GM18870 (cell line): ENCODE measurements around the gene RELL1.

Source experiments
- ATAC-seq: cut with Tn5 transposase; IDR thresholded peaks from one replicate; pipeline ENCODE4 v1.9.1; 2021; ENCODE audit warnings: moderate library complexity; ENCODE audit not compliant: unreplicated experiment

Gene RELL1

DNA sequence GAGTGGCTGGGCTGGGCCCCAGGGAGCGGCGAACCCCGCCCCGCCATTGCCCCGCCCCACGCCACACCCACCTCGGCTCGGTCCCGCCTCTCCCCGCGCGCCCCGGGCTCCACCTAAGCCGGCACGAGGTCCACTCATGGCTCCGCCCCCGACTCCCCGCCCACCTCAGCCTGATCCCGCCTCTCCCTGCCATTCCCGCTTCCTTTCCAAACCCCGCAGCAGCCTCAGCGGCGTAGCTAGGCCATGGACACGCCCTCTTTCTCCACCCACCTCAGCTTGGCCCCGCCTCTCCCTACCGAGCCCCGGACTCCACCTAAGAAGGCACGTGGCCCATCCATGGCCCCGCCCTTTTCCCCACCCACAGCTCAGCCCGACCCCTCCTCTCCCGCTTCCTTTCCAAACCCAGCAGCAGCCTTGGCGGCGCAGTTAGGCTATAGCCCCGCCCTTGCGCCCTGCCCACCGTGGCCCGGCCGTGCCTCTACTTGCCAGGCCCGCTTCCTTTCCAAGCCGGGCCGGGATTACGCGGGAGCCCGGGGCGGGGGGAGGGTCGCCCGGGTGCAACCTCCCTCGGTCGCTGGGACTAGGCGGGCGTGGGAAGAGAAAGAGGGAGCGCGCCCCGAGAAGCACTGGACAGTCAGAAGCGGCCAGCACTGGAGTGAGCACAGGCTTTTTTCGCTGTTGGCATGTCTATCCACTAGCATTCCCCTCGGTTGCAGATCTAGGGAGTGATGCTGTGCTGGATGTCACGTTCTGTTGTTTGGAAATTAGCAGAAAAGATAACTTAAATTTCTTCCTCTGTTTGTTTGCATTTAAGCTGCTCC, at the start of gene RELL1:
TSS of gene RELL1 (minus strand) at position 4 of the 821 bp plus-strand sequence. CDS start 89 bp downstream, outside the sequence.
- ATAC-seq, result peak; percentile 81

DNA sequence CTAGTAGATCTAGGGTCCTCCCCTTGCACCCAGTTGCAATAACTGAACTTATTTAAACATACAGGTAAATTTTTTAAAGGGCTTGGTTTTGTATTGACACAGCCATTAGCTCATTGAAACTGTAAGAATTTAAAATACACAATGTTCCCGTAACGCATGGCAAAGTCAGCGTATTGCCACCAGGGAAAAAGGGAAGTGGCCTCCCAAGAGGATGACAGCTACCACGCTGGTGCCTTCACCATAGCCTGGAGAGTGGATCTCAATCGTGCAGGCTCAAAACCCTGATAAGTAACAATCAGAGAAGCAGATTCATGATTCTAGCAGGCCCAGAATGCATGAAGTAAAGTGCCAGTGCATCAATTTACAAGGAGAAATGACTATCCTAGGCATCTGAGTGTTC, 49.4 kb upstream of the RELL1 start:
- ATAC-seq, result no peak

DNA sequence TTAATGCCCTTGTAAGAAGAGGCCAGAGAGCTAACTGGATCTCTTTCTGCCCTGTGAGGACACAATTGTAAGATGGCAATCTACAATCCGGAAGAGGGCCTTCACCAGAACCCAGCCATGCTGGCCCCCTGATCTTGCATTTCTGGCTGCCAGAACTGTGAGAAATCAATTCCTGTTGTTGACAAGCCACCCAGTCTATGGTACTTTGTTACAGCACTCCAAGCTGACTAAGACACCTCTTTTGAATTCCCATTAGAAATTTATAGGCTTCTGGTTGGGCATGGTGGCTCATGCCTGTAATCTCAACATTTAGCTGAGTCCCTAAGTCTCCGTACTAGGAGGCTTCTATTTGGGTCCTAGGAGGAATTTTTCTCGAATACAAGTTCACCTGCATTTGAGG, 48.8 kb upstream of the RELL1 start:
- ATAC-seq, result no peak

DNA sequence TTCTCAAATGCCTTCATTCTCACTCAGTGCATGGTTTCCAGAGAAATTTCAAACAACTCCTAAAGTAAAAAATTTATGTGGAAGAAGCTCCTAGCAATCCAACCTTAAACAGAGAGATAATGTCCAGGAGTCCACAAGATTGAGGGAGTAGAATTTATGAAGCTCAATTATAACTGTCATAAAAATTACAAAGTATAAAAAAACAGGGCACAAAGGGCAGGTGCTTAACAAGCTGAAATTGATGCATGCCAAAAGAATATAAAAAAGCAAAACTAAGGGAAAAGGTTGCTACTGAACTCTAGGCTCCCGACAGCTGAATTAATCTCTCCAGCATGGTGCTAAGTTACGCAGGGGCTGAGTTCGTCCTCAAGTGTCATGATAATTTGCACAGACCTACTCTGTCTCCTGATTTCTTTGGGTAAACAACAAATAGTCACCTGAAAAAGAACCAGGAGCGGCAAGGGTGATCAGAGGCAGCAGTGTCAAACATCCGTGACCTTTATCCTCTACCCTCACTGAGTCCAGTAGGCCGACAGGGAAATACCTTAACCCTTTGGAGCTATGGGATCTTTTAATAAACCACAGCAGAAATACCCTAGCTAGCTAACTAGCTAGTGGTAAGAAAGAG, 47.2 kb upstream of the RELL1 start:
- ATAC-seq, result no peak

- ATAC-seq, result peak; percentile 90
Observed at GRCh38 chr4:37732526-37733186, 46.5 kb upstream of the RELL1 start.

DNA sequence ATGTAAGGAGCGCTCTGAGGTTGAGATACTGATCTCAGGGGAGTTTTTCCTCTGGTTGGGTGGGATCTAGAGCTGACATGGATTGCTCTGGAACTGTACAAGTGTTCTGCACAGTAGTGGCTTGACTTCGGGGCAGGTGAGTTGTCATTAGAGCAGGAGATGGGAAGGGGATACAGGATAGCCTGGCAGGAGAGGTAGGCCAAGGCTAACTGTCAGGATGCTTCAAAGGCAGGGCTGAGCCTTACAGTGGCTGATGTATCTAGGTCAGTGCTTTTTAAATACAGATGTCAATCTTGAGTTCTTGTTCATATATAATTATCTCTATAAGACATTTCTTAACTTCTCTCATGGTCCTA, 43.5 kb upstream of the RELL1 start:
- no peak for ATAC-seq

GRCh38 chr4:37728064-37728463, 41.9 kb upstream of the RELL1 start:
- ATAC-seq, result no peak

GRCh38 chr4:37727635-37728034, 41.5 kb upstream of the RELL1 start:
- no peak for ATAC-seq

- ATAC-seq, result no peak
Observed at GRCh38 chr4:37726666-37727065, 40.5 kb upstream of the RELL1 start.

GRCh38 chr4:37725718-37726117, 39.5 kb upstream of the RELL1 start:
- ATAC-seq, result peak; percentile 73

DNA sequence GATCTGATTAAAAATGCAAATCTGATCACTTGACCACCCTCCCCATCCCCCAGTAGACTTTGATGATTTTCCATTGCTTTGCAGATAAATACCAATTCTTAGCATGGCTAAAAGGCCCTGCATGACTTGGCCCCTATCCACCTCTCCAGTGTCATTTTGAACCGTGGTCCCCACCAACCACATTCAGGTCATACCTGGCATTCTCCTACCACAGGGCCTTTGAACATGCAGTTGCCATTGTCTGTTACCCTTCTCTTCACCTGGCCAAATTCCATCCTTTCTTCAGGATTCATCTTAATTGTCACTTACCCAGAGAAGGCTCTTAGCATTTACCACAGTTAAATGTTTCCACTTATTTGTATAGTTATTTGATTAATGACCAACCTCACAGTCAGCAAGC, 36.9 kb upstream of the RELL1 start:
- no peak for ATAC-seq

DNA sequence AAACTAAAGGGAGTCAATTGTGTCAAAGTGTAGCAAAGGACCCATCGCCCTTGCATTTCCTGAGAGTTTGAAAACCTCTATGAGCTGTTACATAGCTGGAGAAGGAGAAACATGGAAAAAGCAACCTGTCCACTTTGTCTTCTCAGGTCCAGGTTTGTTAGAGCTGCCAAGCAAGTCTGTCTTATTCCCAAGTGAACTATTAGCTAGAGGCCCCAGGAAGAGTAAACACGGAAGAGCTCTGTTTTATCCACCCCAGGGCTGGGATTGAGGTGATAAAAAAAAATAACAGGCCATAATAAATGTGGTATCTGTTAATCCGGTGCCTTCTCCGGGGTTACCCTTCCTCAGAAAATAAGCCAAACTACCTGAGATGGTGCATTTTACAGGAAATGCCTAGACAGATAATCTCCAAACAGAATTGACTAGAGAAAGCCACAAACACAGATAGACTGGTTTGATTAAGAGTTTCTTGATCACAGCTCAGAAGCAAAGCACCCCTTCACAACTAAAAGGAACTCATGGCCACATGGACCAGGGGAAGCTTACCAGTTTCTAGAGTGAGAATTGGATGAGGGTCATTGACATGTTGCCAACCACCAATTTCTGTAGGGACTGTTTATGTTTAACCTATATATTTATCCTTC, 35.9 kb upstream of the RELL1 start:
- ATAC-seq, result no peak

DNA sequence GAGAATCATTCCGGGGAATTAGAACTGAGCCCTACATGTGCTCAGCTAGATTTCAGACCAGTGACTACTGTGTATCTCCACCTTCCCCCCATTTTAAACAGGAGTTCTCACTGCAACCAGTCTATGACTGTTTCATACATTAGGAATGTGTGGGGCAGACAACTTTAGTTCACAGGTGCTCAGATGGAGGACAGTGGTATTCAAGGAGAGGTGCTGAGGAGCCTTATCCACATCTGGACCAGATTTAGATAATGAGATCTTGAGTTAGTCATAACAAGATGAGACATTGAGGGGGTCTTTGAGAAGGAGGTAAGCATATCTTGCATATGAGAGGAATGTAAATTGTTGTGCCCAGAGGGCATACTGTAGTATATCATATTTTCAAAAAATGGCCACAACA, 32.8 kb upstream of the RELL1 start:
- ATAC-seq, result no peak

DNA sequence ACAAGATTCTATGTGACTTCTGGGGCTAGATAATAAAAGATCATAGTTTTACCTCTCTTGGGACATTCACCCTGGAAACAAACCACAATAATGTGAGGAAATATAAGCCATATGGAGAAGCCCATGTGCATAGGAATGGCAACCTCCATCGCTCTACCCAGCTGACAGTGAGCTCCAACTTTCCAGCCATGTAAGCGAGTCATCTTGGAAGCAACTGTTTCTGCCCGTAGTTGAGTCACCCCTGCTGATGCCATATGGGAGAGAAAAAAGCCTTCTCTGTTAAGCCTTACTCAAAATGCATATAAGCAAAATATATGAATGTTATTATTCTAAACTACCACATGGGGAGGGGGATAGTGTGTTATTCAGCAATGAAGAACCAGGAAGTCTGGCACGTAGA, 31.4 kb upstream of the RELL1 start:
- no peak for ATAC-seq

DNA sequence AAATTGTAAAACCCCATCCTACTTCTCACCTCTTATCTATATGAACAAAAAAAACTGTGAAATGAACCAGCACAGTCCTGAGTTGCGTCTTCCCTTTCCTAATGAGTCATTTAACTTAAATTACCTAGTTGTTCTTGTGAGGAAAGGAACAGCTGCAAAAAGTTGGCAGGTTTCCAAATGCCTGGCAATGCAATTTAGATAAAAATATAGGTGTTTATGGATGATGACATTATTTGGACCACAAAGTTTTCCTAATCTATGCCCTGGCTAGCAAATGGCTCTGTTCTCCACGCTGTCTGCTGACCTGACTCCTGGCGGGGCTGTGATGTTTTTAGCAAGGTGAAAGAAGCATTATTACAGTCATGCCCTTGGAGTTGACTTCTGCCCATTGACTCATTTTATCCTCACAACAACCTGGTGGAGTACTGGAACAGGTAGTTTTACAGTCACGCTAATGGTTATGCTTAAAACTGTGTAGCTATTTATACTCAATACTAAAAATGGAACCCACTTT, 29.8 kb upstream of the RELL1 start:
- ATAC-seq, result peak; percentile 84

- no peak for ATAC-seq
Observed at GRCh38 chr4:37710491-37710890, 24.3 kb upstream of the RELL1 start.

DNA sequence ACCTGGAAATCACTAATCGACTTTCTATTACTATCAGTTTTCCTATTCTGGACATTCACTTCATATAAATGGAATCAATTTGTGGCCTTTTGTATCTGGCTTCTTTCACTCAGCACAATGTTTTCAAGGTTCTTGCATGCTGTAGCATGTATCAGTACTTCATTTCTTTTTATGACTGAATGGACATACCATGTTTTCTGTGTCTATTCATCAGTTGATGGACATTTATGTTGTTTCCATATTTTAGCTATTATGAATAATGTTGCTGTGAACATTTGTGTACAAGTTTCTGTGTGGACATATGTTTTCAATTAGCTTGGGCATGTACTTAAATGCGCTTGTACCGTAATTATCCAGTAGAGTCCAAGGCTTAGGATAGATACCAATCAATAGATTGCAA, 19.9 kb upstream of the RELL1 start:
- no peak for ATAC-seq

DNA sequence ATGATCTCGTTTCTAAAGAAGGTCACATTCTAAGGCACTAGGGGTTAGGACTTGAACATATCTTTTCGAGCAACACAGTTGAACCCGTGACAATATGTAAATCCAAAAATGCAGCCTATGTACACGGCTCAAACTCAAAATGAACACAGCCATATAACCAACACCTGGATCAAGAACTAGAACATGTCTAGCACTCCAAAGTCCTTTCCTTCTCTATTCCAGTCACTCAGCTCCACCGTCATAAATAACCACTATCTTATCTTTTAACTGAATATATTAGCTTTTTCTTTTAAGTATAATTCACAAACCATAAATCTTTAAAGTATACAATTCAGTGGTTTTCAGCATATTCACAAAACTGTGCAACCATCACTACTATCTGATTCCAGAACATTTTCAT, 19.4 kb upstream of the RELL1 start:
- no peak for ATAC-seq

GRCh38 chr4:37699868-37700481, 13.8 kb upstream of the RELL1 start:
- ATAC-seq, result no peak

DNA sequence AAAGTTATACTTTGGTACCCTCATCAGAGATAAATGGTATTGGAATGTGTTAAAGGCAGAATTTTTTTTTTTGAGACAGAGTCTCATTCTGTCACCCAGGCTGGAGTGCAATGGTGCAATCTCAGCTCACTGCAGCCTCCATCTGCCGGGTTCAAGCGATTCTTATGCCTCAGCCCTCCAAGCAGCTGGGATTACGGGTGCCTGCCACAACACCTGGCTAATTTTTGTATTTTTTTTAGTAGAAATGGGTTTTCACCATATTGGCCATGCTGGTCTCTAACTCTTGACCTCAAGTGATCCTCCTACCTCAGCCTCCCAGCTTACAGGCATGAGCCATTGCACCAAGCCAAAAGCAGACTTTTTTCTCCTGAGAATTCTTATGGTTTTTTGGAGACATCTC, 11.4 kb upstream of the RELL1 start:
- ATAC-seq, result no peak
